ENCODE data around the gene IL15.
"Not testable (repeated sequence)": the region's sequence is repeated elsewhere in the genome, so short reads cannot be mapped to it uniquely, and the experiment has no call there.

The IL15 gene

GRCh38 chr4:141702472-141703182 is 66.2 kb downstream of the IL15 start:
- DNase-seq = no peak

- DNase-seq = no peak
These were observed 67.1 kb downstream of the IL15 start for GRCh38 chr4:141703497-141703896.

- DNase-seq = no peak
These were observed 68.8 kb downstream of the IL15 start for GRCh38 chr4:141705048-141705746.

- DNase-seq = no peak
These were observed 69.5 kb downstream of the IL15 start for GRCh38 chr4:141705747-141706377.

GRCh38 chr4:141706445-141706844 is 70.1 kb downstream of the IL15 start:
- DNase-seq = no peak

GRCh38 chr4:141711211-141711610 is 74.8 kb downstream of the IL15 start:
- no peak for DNase-seq

- DNase-seq = no peak
These were observed 76.8 kb downstream of the IL15 start for GRCh38 chr4:141713185-141713584.

- DNase-seq = no peak
These were observed 77.5 kb downstream of the IL15 start for GRCh38 chr4:141713771-141714445.

- no peak for DNase-seq
These were observed 83.2 kb downstream of the IL15 start for GRCh38 chr4:141719585-141719984.

- no peak for DNase-seq
These were observed 84.8 kb downstream of the IL15 start for GRCh38 chr4:141721174-141721573.

- no peak for DNase-seq
These were observed 88.3 kb downstream of the IL15 start for GRCh38 chr4:141724646-141725045.

- DNase-seq = no peak
These were observed 91.0 kb downstream of the IL15 start for GRCh38 chr4:141727420-141727819.

- no peak for DNase-seq
These were observed 94.4 kb downstream of the IL15 start for GRCh38 chr4:141730805-141731204.

GRCh38 chr4:141731481-141731880 is 95.1 kb downstream of the IL15 start:
- DNase-seq = no peak

- no peak for DNase-seq
These were observed 103.3 kb downstream of the IL15 start for GRCh38 chr4:141739636-141740035.

GRCh38 chr4:141746026-141746425 is 109.6 kb downstream of the IL15 start:
- no peak for DNase-seq

GRCh38 chr4:141751806-141752205 is 115.4 kb downstream of the IL15 start:
- DNase-seq = not testable (repeated sequence)

GRCh38 chr4:141757287-141757686 is 120.9 kb downstream of the IL15 start:
- no peak for DNase-seq

- DNase-seq = no peak
These were observed 123.5 kb downstream of the IL15 start for GRCh38 chr4:141759796-141760425.

- DNase-seq = no peak
These were observed 125.5 kb downstream of the IL15 start for GRCh38 chr4:141761926-141762325.

GRCh38 chr4:141763374-141763773 is 127.0 kb downstream of the IL15 start:
- DNase-seq = no peak

GRCh38 chr4:141768954-141769353 is 132.6 kb downstream of the IL15 start:
- DNase-seq = peak in 9 of 56 donors; percentile 1 to 33 (median 4)

Measured in amygdala (tissue), 56 donors.